OCI-LY7 (cell line): Measurements from ENCODE around the gene SMOC2. TPM values are rescaled to one million over a fixed set of nuclear protein-coding genes. Genes with fewer than 3 reads are reported as not detected.

Experiments used
- BruUV-seq: library from RNA; stranded (reverse); fragments of 400-500 nt; replicated peaks from 2 replicates; lab custom pipeline; 2021; lab: Mats Ljungman, UMichigan
- CTCF ChIA-PET: fragments of 300-600 bp; sonication (Branson Sonifier 250); formaldehyde crosslinking; loops from one replicate; lab custom pipeline; 2022; ENCODE audit warnings: antibody characterized with exemption; ENCODE audit not compliant: unreplicated experiment; lab: Charles Lee
- POLR2A ChIA-PET: fragments of 300-600 bp; sonication (Branson Sonifier 250); formaldehyde crosslinking; loops from one replicate; lab custom pipeline; 2022; ENCODE audit warnings: antibody characterized with exemption; lab: Charles Lee
- DNase-seq: peaks from one replicate; pipeline ENCODE4 v3.0.0-alpha.2; 2015; ENCODE audit warnings: low spot score
- H2AFZ ChIP-seq: fragments of 200-600 bp; sonication (generic), shearing (Covaris generic); 2 replicates; pipeline ENCODE4 v1.6.1; 2014; ENCODE audit warnings: mild to moderate bottlenecking, antibody characterized with exemption, low read length, moderate library complexity
- H3K27ac ChIP-seq: fragments of 200-600 bp; sonication (generic); 2 replicates; pipeline ENCODE4 v1.5.1; 2014; ENCODE audit warnings: mixed run types, low read depth, mild to moderate bottlenecking, moderate library complexity, low read length, inconsistent platforms; ENCODE audit not compliant: poor library complexity, severe bottlenecking
- H3K36me3 ChIP-seq: fragments of 200-600 bp; sonication (generic); 2 replicates; pipeline ENCODE4 v1.6.1; 2014; ENCODE audit warnings: mild to moderate bottlenecking, antibody characterized with exemption, low read length, moderate library complexity, mixed read lengths; ENCODE audit not compliant: insufficient read depth
- H3K4me1 ChIP-seq: fragments of 200-600 bp; sonication (generic); 2 replicates; pipeline ENCODE4 v1.5.1; 2014; ENCODE audit warnings: mild to moderate bottlenecking, low read length; ENCODE audit not compliant: insufficient read depth, poor library complexity, severe bottlenecking
- H3K4me2 ChIP-seq: fragments of 200-600 bp; sonication (generic); 2 replicates; pipeline ENCODE4 v1.6.1; 2014; ENCODE audit warnings: mild to moderate bottlenecking, low read length
- H3K4me3 ChIP-seq: fragments of 200-600 bp; sonication (generic); 2 replicates; pipeline ENCODE4 v1.5.1; 2014; ENCODE audit warnings: mild to moderate bottlenecking, low read depth, low read length; ENCODE audit not compliant: poor library complexity, severe bottlenecking
- H3K79me2 ChIP-seq: fragments of 200-600 bp; sonication (generic); 2 replicates; pipeline ENCODE4 v1.6.1; 2016; ENCODE audit warnings: low read depth, mild to moderate bottlenecking, low read length, moderate library complexity, mixed read lengths; ENCODE audit not compliant: insufficient read depth
- H3K9me2 ChIP-seq: fragments of 200-600 bp; sonication (generic); 2 replicates; pipeline ENCODE4 v1.6.1; 2016; ENCODE audit warnings: mild to moderate bottlenecking, low read length, mixed read lengths; ENCODE audit not compliant: insufficient read depth
- H3K9me3 ChIP-seq: fragments of 200-600 bp; sonication (generic); 2 replicates; pipeline ENCODE4 v1.6.1; 2014; ENCODE audit warnings: mild to moderate bottlenecking, mixed run types, low read length, mixed read lengths
- H4K20me1 ChIP-seq: fragments of 200-600 bp; sonication (generic); 2 replicates; pipeline ENCODE4 v1.6.1; 2014; ENCODE audit warnings: mild to moderate bottlenecking, antibody characterized with exemption, low read length, moderate library complexity, mixed read lengths; ENCODE audit not compliant: insufficient read depth
- CTCF ChIP-seq: fragments of 200-600 bp; sonication (generic); conservative IDR thresholded peaks from 2 replicates; pipeline ENCODE4 v1.5.1; 2014; ENCODE audit warnings: mild to moderate bottlenecking, antibody characterized with exemption, low read length, moderate library complexity, mixed read lengths
- EZH2phosphoT487 ChIP-seq: fragments of 200-600 bp; sonication (generic); IDR thresholded peaks from 2 replicates; pipeline ENCODE4 v1.6.1; 2018; ENCODE audit warnings: low read depth, borderline replicate concordance, mild to moderate bottlenecking, mixed run types, antibody characterized with exemption, low read length, moderate library complexity, mixed read lengths
- intact Hi-C: fragments of 100-400 bp; cut with micrococcal nuclease; formaldehyde crosslinking; loops from one replicate; pipeline ENCODE4 v1.10.0; 2022; ENCODE audit not compliant: unreplicated experiment
- total RNA-seq, 2 experiments: library from RNA; depleted of rRNA in 1 of 2; stranded (reverse); fragments of >200 nt in 1 of 2; shearing (Covaris generic) in 1 of 2; gene quantifications; 2 replicates each; pipeline ENCODE4 v1.2.3, GENCODE V29; 2014 to 2022

Gene SMOC2
- total RNA-seq, 2 experiments from 2014 or later: not detected

- POLR2A ChIA-PET: no interaction called here
- H3K4me1 ChIP-seq: no peaks in the 10 kb centered on the region
- TF ChIP-seq EZH2phosphoT487 (no peak), CTCF (no peak)
Measured at GRCh38 chr6:168574075-168574698, 133.2 kb downstream of the SMOC2 start.

DNA sequence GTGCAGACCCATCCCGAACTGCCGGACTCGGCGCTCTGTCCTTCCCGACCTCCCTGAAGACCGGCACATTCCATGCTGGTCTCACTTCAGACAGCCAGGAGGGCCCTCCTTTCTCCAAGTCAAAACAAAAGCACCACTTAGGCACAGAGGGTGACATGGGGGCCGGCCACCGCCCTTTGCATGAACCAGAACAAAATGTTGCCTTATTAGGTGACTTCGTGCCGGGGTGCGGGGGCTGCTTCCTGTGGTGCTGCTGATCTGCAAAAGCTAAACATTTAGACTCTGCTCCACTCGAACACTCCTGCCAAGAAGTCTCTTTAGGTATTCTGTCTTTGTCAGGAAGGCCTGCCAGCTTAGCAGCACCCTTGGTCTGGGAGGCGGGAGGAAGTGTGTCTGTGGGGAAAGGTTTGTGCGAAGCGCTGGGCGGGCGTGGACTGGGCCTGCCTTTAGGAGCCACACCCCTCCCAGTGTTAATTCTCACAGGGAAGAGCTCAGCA lies 133.8 kb downstream of the SMOC2 start:
- Histone ChIP-seq H3K4me2 (no peak overlapping the region), H3K36me3 (no peaks in the 10 kb centered on the region), H3K4me1 (no peaks in the 10 kb centered on the region), H3K4me3 (no peak overlapping the region), H2AFZ (no peak overlapping the region), H3K9me2 (no peaks in the 10 kb centered on the region), H3K27ac (no peak overlapping the region), H3K9me3 (no peaks in the 10 kb centered on the region), H4K20me1 (no peaks in the 10 kb centered on the region), H3K79me2 (no peaks in the 10 kb centered on the region)
- intact Hi-C loops: no loop called here
- no peak for TF ChIP-seq CTCF
- TF ChIP-seq EZH2phosphoT487: no peak
- BruUV-seq: no TSS peak
- POLR2A ChIA-PET: no interaction called here
- DNase-seq: no peak
- CTCF ChIA-PET: no interaction called here

More at GRCh38 chr6:168574075-168574698, 133.2 kb downstream of the SMOC2 start:
- no peak overlapping the region for H2AFZ ChIP-seq
- H3K36me3 ChIP-seq: no peaks in the 10 kb centered on the region
- no peak overlapping the region for H3K4me3 ChIP-seq
- no peaks in the 10 kb centered on the region for H3K79me2 ChIP-seq
- BruUV-seq: no TSS peak
- no peak for DNase-seq
- no peaks in the 10 kb centered on the region for H3K9me2 ChIP-seq
- H4K20me1 ChIP-seq: no peaks in the 10 kb centered on the region
- no peak overlapping the region for H3K4me2 ChIP-seq
- H3K27ac ChIP-seq: no peak overlapping the region
- no peaks in the 10 kb centered on the region for H3K9me3 ChIP-seq
- intact Hi-C loops: no loop called here
- CTCF ChIA-PET: no interaction called here

DNA sequence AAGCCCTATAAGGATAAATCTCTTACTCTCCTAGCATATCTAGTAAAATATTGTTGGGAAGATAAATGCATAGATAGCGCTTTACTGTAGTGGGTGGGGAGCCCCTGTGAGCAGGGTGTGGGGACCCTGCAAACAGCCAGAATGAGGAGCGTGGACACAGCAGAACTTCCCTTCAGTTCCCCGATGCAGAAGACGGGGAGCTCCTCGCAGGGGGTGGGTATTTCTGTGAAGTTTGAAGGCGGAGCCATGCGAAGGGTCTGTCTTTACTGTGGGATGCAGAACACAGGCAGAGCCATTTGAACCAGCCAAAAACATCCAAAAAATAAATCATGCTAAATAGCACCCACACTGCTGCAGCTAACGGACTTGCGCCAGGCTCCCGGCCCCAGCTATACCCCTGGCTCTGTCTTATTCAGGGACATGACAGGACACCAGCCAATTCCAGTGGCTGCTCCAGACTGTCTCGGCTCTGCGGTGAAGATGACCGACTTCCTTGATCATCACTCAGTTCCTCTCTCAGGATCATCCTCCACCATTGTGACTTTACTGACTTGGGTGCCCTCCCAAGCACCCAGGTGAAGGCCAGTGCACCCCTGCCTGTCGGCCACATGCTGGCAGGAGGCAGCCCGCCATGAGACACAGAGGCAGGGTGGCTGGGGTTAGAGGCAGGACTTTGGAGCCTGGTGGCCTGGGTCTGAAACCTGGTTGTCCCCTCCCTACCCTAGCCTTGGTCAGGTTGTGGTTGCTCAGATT lies 134.5 kb downstream of the SMOC2 start:
- H3K9me2 ChIP-seq: no peaks in the 10 kb centered on the region
- H3K4me3 ChIP-seq: no peak overlapping the region
- intact Hi-C loops: no loop called here
- no peaks in the 10 kb centered on the region for H4K20me1 ChIP-seq
- no peak overlapping the region for H2AFZ ChIP-seq
- H3K9me3 ChIP-seq: no peaks in the 10 kb centered on the region
- H3K27ac ChIP-seq: no peak overlapping the region
- no peaks in the 10 kb centered on the region for H3K79me2 ChIP-seq
- no TSS peak for BruUV-seq
- no peak for TF ChIP-seq CTCF
- TF ChIP-seq EZH2phosphoT487: no peak
- H3K36me3 ChIP-seq: no peaks in the 10 kb centered on the region
- H3K4me1 ChIP-seq: no peaks in the 10 kb centered on the region
- POLR2A ChIA-PET: no interaction called here
- CTCF ChIA-PET: no interaction called here
- H3K4me2 ChIP-seq: no peak overlapping the region
- DNase-seq: no peak
